ENCODE data around the gene LAPTM5. TPM values are rescaled to one million over a fixed set of nuclear protein-coding genes. Genes with fewer than 3 reads are reported as not detected.

LAPTM5 gene
- total and polyA plus RNA-seq, 10 of the 15 experiments (the other 5 are each of a cell fraction or from before 2014, with no cell fraction given), result 24.1 to 1,034 (median 687) TPM

DNA sequence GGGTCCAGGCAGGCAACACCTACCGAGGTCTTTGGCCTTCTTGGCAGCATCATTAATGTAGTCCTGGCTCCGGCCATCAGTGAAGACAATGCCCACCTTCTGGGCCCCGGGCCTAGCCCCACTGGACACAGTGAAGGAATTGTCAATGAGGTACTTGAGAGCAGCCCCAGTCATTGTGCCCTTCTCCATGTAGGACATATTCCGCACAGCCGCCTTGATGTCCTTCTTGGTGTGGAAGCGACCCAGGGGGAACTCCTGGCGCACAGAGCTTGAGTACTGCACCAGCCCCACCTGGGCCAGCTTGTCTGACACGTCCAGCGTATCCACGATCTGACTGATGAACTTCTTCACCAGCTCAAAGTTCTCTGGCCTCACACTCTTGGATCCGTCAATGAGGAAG lies 41.7 kb downstream of the LAPTM5 start:
- CTCF ChIA-PET, result interaction anchor here (1.2 to 1.3 kb wide), 2 partner anchors 63 to 67 kb away, joined by 5 read pairs; no protein-coding TSS in a partner anchor
- no peak overlapping the region for H2AFZ ChIP-seq (ENCODE audit: control insufficient read depth, low read depth, low read length)
- H3K79me2 ChIP-seq (ENCODE audit: control insufficient read depth, insufficient read depth, low read length), result peaks cover 5% of the 10 kb centered on the region
- SMC1A ChIA-PET (ENCODE audit: uncharacterized antibody, unreplicated experiment), result no interaction called here
- H4K20me1 ChIP-seq (ENCODE audit: control insufficient read depth, insufficient read depth), result no peaks in the 10 kb centered on the region
- no peak overlapping the region for H3K4me2 ChIP-seq (ENCODE audit: control insufficient read depth, insufficient read depth)
- H3K9me3 ChIP-seq (replicated peaks; ENCODE audit: control insufficient read depth, insufficient read depth, low read length), result peaks cover 7% of the 10 kb centered on the region; the same call in 2 of the 3 replicates
- peaks cover 18% of the 10 kb centered on the region for H3K4me1 ChIP-seq (ENCODE audit: control insufficient read depth, insufficient read depth, low read length)
- ATAC-seq, result no peak
- in situ Hi-C loops (cut with MboI) (loop anchor here (5.0 kb wide), 1 partner anchor 196 kb away; no protein-coding TSS in a partner anchor), intact Hi-C loops (cut with micrococcal nuclease; ENCODE audit: unreplicated experiment) (no loop called here)
- H3K36me3 ChIP-seq (ENCODE audit: control insufficient read depth in 2 of 2, insufficient read depth in 2 of 2, low read length in 1 of 2), result no peaks in the 10 kb centered on the region
- H3K4me3 ChIP-seq, result no peak overlapping the region
- DNase-seq (ENCODE audit: low read depth, low spot score), result no peak
- RAD21 ChIA-PET (ENCODE audit: unreplicated experiment), result no interaction called here
- H3K9ac ChIP-seq (ENCODE audit: control insufficient read depth, insufficient read depth, low read length), result no peak overlapping the region
- no TSS peak for BruUV-seq (replicated peaks)
- 80% methylated on average over 11 of the region's 11 CpGs for WGBS (ENCODE audit: insufficient coverage, insufficient replicate concordance, low lambda C conversion rate, missing lambda C conversion rate)
- POLR2A ChIA-PET, result no interaction called here
- H3K27me3 ChIP-seq (replicated peaks in 1 of 2; ENCODE audit: control insufficient read depth in 2 of 2, insufficient read depth in 2 of 2, low read length in 1 of 2), result no peaks in the 10 kb centered on the region; a peak in 2 of 4 replicates
- H3K27ac ChIP-seq (ENCODE audit: control insufficient read depth, insufficient read depth), result no peak overlapping the region
- no peak for FAIRE-seq
- TF ChIP-seq KDM1A (IDR thresholded peaks at IDR 0.05; ENCODE audit: borderline replicate concordance) (no peak), YBX1 (IDR thresholded peaks at IDR 0.05) (no peak), EED (IDR thresholded peaks at IDR 0.05; ENCODE audit: low read depth) (no peak), IRF4 (IDR thresholded peaks at IDR 0.05; ENCODE audit: low read depth, low read length) (no peak), CHD4 (IDR thresholded peaks at IDR 0.05) (no peak), ZNF207 (IDR thresholded peaks at IDR 0.05; ENCODE audit: borderline replicate concordance) (no peak), POLR2A (IDR thresholded peaks at IDR 0.05; ENCODE audit: low read depth, low read length) (no peak), IKZF2 (IDR thresholded peaks at IDR 0.05) (no peak), JUNB (IDR thresholded peaks at IDR 0.05) (no peak), SIX5 (IDR thresholded peaks at IDR 0.05; ENCODE audit: low read depth, low read length, severe bottlenecking) (no peak)
- TF ChIP-seq, protein P1, sequence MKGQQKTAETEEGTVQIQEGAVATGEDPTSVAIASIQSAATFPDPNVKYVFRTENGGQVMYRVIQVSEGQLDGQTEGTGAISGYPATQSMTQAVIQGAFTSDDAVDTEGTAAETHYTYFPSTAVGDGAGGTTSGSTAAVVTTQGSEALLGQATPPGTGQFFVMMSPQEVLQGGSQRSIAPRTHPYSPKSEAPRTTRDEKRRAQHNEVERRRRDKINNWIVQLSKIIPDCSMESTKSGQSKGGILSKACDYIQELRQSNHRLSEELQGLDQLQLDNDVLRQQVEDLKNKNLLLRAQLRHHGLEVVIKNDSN (IDR thresholded peaks at IDR 0.05; ENCODE audit: borderline replicate concordance, extremely low read length, insufficient read depth, low read depth, low read length), result no peak
- TF ChIP-seq, protein P2, sequence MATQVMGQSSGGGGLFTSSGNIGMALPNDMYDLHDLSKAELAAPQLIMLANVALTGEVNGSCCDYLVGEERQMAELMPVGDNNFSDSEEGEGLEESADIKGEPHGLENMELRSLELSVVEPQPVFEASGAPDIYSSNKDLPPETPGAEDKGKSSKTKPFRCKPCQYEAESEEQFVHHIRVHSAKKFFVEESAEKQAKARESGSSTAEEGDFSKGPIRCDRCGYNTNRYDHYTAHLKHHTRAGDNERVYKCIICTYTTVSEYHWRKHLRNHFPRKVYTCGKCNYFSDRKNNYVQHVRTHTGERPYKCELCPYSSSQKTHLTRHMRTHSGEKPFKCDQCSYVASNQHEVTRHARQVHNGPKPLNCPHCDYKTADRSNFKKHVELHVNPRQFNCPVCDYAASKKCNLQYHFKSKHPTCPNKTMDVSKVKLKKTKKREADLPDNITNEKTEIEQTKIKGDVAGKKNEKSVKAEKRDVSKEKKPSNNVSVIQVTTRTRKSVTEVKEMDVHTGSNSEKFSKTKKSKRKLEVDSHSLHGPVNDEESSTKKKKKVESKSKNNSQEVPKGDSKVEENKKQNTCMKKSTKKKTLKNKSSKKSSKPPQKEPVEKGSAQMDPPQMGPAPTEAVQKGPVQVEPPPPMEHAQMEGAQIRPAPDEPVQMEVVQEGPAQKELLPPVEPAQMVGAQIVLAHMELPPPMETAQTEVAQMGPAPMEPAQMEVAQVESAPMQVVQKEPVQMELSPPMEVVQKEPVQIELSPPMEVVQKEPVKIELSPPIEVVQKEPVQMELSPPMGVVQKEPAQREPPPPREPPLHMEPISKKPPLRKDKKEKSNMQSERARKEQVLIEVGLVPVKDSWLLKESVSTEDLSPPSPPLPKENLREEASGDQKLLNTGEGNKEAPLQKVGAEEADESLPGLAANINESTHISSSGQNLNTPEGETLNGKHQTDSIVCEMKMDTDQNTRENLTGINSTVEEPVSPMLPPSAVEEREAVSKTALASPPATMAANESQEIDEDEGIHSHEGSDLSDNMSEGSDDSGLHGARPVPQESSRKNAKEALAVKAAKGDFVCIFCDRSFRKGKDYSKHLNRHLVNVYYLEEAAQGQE (IDR thresholded peaks at IDR 0.05; ENCODE audit: low read depth, low read length), result no peak
- TF ChIP-seq, protein P3, sequence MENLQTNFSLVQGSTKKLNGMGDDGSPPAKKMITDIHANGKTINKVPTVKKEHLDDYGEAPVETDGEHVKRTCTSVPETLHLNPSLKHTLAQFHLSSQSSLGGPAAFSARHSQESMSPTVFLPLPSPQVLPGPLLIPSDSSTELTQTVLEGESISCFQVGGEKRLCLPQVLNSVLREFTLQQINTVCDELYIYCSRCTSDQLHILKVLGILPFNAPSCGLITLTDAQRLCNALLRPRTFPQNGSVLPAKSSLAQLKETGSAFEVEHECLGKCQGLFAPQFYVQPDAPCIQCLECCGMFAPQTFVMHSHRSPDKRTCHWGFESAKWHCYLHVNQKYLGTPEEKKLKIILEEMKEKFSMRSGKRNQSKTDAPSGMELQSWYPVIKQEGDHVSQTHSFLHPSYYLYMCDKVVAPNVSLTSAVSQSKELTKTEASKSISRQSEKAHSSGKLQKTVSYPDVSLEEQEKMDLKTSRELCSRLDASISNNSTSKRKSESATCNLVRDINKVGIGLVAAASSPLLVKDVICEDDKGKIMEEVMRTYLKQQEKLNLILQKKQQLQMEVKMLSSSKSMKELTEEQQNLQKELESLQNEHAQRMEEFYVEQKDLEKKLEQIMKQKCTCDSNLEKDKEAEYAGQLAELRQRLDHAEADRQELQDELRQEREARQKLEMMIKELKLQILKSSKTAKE (IDR thresholded peaks at IDR 0.05; ENCODE audit: low read depth, poor library complexity, severe bottlenecking), result no peak
- TF ChIP-seq, protein P4, sequence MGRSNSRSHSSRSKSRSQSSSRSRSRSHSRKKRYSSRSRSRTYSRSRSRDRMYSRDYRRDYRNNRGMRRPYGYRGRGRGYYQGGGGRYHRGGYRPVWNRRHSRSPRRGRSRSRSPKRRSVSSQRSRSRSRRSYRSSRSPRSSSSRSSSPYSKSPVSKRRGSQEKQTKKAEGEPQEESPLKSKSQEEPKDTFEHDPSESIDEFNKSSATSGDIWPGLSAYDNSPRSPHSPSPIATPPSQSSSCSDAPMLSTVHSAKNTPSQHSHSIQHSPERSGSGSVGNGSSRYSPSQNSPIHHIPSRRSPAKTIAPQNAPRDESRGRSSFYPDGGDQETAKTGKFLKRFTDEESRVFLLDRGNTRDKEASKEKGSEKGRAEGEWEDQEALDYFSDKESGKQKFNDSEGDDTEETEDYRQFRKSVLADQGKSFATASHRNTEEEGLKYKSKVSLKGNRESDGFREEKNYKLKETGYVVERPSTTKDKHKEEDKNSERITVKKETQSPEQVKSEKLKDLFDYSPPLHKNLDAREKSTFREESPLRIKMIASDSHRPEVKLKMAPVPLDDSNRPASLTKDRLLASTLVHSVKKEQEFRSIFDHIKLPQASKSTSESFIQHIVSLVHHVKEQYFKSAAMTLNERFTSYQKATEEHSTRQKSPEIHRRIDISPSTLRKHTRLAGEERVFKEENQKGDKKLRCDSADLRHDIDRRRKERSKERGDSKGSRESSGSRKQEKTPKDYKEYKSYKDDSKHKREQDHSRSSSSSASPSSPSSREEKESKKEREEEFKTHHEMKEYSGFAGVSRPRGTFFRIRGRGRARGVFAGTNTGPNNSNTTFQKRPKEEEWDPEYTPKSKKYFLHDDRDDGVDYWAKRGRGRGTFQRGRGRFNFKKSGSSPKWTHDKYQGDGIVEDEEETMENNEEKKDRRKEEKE (IDR thresholded peaks at IDR 0.05), result no peak
- TF ChIP-seq, protein P5, sequence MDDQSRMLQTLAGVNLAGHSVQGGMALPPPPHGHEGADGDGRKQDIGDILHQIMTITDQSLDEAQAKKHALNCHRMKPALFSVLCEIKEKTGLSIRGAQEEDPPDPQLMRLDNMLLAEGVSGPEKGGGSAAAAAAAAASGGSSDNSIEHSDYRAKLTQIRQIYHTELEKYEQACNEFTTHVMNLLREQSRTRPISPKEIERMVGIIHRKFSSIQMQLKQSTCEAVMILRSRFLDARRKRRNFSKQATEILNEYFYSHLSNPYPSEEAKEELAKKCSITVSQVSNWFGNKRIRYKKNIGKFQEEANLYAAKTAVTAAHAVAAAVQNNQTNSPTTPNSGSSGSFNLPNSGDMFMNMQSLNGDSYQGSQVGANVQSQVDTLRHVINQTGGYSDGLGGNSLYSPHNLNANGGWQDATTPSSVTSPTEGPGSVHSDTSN (IDR thresholded peaks at IDR 0.05; ENCODE audit: insufficient replicate concordance, low read depth, low read length), result no peak

Data from GM12878 (cell line).